C4-2B (cell line): ENCODE measurements around the gene EIF4A3.

Experiments
- CTCF ChIP-seq: fragments of 450-650 bp; conservative IDR thresholded peaks from 2 replicates; pipeline ENCODE4 v1.5.1; 2017; ENCODE audit warnings: mild to moderate bottlenecking
- ZFX ChIP-seq: fragments of 450-650 bp; IDR thresholded peaks from 2 replicates; pipeline ENCODE4 v1.6.1; 2017

DNA sequence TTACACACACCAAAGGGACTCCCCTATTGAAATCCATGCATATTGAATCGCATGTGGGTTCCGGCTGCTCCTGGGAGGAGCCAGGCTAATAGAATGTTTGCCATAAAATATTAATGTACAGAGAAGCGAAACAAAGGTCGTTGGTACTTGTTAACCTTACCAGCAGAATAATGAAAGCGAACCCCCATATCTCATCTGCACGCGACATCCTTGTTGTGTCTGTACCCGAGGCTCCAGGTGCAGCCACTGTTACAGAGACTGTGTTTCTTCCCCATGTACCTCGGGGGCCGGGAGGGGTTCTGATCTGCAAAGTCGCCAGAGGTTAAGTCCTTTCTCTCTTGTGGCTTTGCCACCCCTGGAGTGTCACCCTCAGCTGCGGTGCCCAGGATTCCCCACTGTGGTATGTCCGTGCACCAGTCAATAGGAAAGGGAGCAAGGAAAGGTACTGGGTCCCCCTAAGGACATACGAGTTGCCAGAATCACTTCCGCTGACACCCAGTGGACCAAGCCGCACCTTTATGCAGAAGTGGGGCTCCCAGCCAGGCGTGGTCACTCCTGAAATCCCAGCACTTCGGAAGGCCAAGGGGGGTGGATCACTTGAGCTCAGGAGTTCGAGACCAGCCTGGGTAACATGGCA is 43.4 kb downstream of the EIF4A3 start:
- no peak for TF ChIP-seq CTCF
- no peak for TF ChIP-seq ZFX
